MCF 10A (cell line): ENCODE results near the gene IL10RA. TPM values are rescaled to one million over a fixed set of nuclear protein-coding genes. Genes with fewer than 3 reads are reported as not detected.

Experiments
- BruUV-seq: library from RNA; stranded (reverse); fragments of 400-500 nt; replicated peaks from 2 replicates; lab custom pipeline; 2021; lab: Mats Ljungman, UMichigan
- CTCF ChIA-PET: fragments of 300-600 bp; sonication (Branson Sonifier 250); formaldehyde crosslinking; extraction: SDS; loops from one replicate; lab custom pipeline; 2021; ENCODE audit warnings: antibody characterized with exemption, inconsistent platforms; lab: Yijun Ruan, JAX
- POLR2A ChIA-PET: fragments of 300-600, 350-650 bp; sonication (Branson Sonifier 250); formaldehyde crosslinking; extraction: SDS; loops from one replicate; lab custom pipeline; 2020; ENCODE audit warnings: antibody characterized with exemption, inconsistent platforms; lab: Yijun Ruan, JAX
- DNase-seq: peaks from one replicate; pipeline ENCODE4 v3.0.0-alpha.2; 2018; ENCODE audit not compliant: unreplicated experiment
- H3K27ac Mint-ChIP-seq: one replicate; pipeline ENCODE4 v1.8.0; 2022; ENCODE audit warnings: mild to moderate bottlenecking, low read depth, mixed read lengths; ENCODE audit not compliant: unreplicated experiment
- H3K27me3 Mint-ChIP-seq: one replicate; pipeline ENCODE4 v1.8.0; 2022; ENCODE audit warnings: mixed read lengths; ENCODE audit not compliant: insufficient read depth, unreplicated experiment
- H3K36me3 Mint-ChIP-seq: one replicate; pipeline ENCODE4 v1.8.0; 2022; ENCODE audit warnings: mild to moderate bottlenecking, moderate library complexity, mixed read lengths; ENCODE audit not compliant: insufficient read depth, unreplicated experiment
- H3K4me1 Mint-ChIP-seq: one replicate; pipeline ENCODE4 v1.8.0; 2022; ENCODE audit warnings: mixed read lengths; ENCODE audit not compliant: insufficient read depth, unreplicated experiment
- H3K4me3 Mint-ChIP-seq: one replicate; pipeline ENCODE4 v1.8.0; 2022; ENCODE audit warnings: mild to moderate bottlenecking, moderate library complexity, mixed read lengths; ENCODE audit not compliant: unreplicated experiment
- H3K9me3 Mint-ChIP-seq: one replicate; pipeline ENCODE4 v1.8.0; 2022; ENCODE audit warnings: mixed read lengths; ENCODE audit not compliant: unreplicated experiment
- intact Hi-C: fragments of 100-400 bp; cut with micrococcal nuclease; formaldehyde crosslinking; loops from 2 replicates; pipeline ENCODE4 v1.14.1; 2022
- total RNA-seq: library from RNA; stranded (reverse); gene quantifications from 2 replicates; pipeline ENCODE4 v1.2.3, GENCODE V29; 2022
- TF ChIP-seq, protein P1 (sequence below): fragments of 200-600 bp; IDR thresholded peaks from one replicate; pipeline ENCODE4 v1.8.0; 2022; ENCODE audit warnings: antibody characterized with exemption, mild to moderate bottlenecking; ENCODE audit not compliant: unreplicated experiment

Gene IL10RA
- total RNA-seq, 1 experiment from 2014 or later, result not detected

- CTCF ChIA-PET, result no interaction called here
- TF ChIP-seq, protein P1, sequence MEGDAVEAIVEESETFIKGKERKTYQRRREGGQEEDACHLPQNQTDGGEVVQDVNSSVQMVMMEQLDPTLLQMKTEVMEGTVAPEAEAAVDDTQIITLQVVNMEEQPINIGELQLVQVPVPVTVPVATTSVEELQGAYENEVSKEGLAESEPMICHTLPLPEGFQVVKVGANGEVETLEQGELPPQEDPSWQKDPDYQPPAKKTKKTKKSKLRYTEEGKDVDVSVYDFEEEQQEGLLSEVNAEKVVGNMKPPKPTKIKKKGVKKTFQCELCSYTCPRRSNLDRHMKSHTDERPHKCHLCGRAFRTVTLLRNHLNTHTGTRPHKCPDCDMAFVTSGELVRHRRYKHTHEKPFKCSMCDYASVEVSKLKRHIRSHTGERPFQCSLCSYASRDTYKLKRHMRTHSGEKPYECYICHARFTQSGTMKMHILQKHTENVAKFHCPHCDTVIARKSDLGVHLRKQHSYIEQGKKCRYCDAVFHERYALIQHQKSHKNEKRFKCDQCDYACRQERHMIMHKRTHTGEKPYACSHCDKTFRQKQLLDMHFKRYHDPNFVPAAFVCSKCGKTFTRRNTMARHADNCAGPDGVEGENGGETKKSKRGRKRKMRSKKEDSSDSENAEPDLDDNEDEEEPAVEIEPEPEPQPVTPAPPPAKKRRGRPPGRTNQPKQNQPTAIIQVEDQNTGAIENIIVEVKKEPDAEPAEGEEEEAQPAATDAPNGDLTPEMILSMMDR, result no peak
- Mint-ChIP-seq H3K27me3 (peaks cover 38% of the 10 kb centered on the region), H3K4me1 (no peaks in the 10 kb centered on the region), H3K4me3 (no peak overlapping the region), H3K27ac (no peak overlapping the region), H3K36me3 (no peaks in the 10 kb centered on the region), H3K9me3 (no peaks in the 10 kb centered on the region)
- BruUV-seq, result no TSS peak
- intact Hi-C loops, result no loop called here
- no peak for DNase-seq
- POLR2A ChIA-PET, result no interaction called here
These were observed 41.5 kb downstream of the IL10RA start for GRCh38 chr11:118027694-118028093.

- TF ChIP-seq, protein P1, result no peak
- no TSS peak for BruUV-seq
- peaks cover 38% of the 10 kb centered on the region for H3K27me3 Mint-ChIP-seq
- no peaks in the 10 kb centered on the region for H3K9me3 Mint-ChIP-seq
- intact Hi-C loops, result no loop called here
- ChIA-PET CTCF (no interaction called here), POLR2A (no interaction called here)
- no peak overlapping the region for H3K27ac Mint-ChIP-seq
- DNase-seq, result no peak
- no peaks in the 10 kb centered on the region for H3K4me1 Mint-ChIP-seq
- no peak overlapping the region for H3K4me3 Mint-ChIP-seq
- no peaks in the 10 kb centered on the region for H3K36me3 Mint-ChIP-seq
These were observed 42.4 kb downstream of the IL10RA start for GRCh38 chr11:118028626-118029025.

- DNase-seq, result no peak
- Mint-ChIP-seq H3K36me3 (no peaks in the 10 kb centered on the region), H3K27me3 (peaks cover 50% of the 10 kb centered on the region), H3K27ac (no peak overlapping the region), H3K9me3 (no peaks in the 10 kb centered on the region), H3K4me1 (no peaks in the 10 kb centered on the region), H3K4me3 (no peak overlapping the region)
- ChIA-PET CTCF (no interaction called here), POLR2A (no interaction called here)
- intact Hi-C loops, result no loop called here
- TF ChIP-seq, protein P1, result no peak
- no TSS peak for BruUV-seq
These were observed 47.2 kb downstream of the IL10RA start for GRCh38 chr11:118033443-118033842.

DNA sequence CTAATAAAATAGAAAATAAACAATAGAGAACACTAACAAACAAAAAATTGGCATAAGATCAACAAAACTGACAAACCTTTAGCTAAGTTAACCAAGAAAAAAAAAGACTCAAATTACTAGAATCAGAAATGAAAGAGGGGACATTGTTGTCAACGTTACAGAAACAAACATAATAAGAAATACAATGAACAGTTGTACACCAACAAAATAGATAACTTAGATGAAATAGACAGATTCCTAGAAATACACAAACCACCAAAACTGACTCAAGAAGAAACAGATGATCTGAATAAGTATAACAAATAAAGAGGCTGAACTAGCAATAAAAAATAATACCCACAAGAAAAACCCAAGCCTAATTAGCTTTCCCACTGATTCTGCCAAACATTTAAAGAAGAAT lies 55.9 kb downstream of the IL10RA start:
- peaks cover 11% of the 10 kb centered on the region for H3K4me1 Mint-ChIP-seq
- DNase-seq, result no peak
- no peaks in the 10 kb centered on the region for H3K9me3 Mint-ChIP-seq
- TF ChIP-seq, protein P1, result no peak
- intact Hi-C loops, result no loop called here
- BruUV-seq, result no TSS peak
- POLR2A ChIA-PET, result interaction anchor here (0.7 kb wide), 2 partner anchors 66 to 100 kb away, joined by 3 read pairs; no protein-coding TSS in a partner anchor
- CTCF ChIA-PET, result interaction anchor here (0.6 to 0.8 kb wide), 2 partner anchors 234 to 236 kb away, joined by 3 read pairs; no protein-coding TSS in a partner anchor
- H3K27ac Mint-ChIP-seq, result no peak overlapping the region
- no peaks in the 10 kb centered on the region for H3K36me3 Mint-ChIP-seq
- no peak overlapping the region for H3K4me3 Mint-ChIP-seq
- H3K27me3 Mint-ChIP-seq, result peaks cover 71% of the 10 kb centered on the region
